ENCODE measurements around the gene C1RL.

Gene C1RL

DNA sequence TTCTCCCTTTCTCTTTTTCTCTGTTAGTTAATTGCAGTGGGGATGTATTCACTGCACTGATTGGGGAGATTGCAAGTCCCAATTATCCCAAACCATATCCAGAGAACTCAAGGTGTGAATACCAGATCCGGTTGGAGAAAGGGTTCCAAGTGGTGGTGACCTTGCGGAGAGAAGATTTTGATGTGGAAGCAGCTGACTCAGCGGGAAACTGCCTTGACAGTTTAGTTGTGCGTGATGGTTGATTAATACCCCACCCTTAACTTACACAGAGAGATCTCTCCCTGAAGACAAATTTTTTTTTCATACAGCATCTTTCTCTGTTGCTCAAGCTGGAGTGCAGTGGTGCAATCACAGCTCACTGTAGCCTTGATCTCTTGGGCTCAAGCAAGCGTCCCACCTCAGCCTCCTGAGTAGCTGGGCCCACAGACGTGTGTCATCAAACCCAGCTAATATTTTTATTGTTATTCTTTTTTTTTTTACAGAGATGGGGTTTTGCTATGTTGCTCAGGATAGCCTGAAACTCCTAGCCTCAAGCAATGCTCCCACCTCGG, 43.9 kb downstream of the C1RL start:
- no peaks in the 10 kb centered on the region for H3K36me3 ChIP-seq (ENCODE audit: insufficient read depth, low read length)
- TF ChIP-seq, protein P1, sequence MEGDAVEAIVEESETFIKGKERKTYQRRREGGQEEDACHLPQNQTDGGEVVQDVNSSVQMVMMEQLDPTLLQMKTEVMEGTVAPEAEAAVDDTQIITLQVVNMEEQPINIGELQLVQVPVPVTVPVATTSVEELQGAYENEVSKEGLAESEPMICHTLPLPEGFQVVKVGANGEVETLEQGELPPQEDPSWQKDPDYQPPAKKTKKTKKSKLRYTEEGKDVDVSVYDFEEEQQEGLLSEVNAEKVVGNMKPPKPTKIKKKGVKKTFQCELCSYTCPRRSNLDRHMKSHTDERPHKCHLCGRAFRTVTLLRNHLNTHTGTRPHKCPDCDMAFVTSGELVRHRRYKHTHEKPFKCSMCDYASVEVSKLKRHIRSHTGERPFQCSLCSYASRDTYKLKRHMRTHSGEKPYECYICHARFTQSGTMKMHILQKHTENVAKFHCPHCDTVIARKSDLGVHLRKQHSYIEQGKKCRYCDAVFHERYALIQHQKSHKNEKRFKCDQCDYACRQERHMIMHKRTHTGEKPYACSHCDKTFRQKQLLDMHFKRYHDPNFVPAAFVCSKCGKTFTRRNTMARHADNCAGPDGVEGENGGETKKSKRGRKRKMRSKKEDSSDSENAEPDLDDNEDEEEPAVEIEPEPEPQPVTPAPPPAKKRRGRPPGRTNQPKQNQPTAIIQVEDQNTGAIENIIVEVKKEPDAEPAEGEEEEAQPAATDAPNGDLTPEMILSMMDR (IDR thresholded peaks at IDR 0.05; ENCODE audit: borderline replicate concordance, extremely low read depth, low read length, poor library complexity, severe bottlenecking) = no peak
- no peak for TF ChIP-seq EZH2 (IDR thresholded peaks at IDR 0.05; ENCODE audit: borderline replicate concordance, low read depth, low read length, severe bottlenecking)
- H3K4me3 ChIP-seq (ENCODE audit: low read depth in 1 of 2, low read length in 2 of 2) = no peak overlapping the region
- no peaks in the 10 kb centered on the region for H4K20me1 ChIP-seq (ENCODE audit: insufficient read depth, low read length)
- H2AFZ ChIP-seq (ENCODE audit: low read depth, low read length) = no peak overlapping the region
- no peak for DNase-seq
- H3K4me2 ChIP-seq (ENCODE audit: insufficient read depth, low read length) = no peak overlapping the region
- H3K4me1 ChIP-seq (ENCODE audit: insufficient read depth, low read length) = no peaks in the 10 kb centered on the region
- H3K27ac ChIP-seq (ENCODE audit: low read length) = no peak overlapping the region
- no peak overlapping the region for H3K9ac ChIP-seq (ENCODE audit: low read depth, low read length)
- no peak for ATAC-seq (ENCODE audit: insufficient read depth, low read depth)
- H3K27me3 ChIP-seq (ENCODE audit: insufficient read depth, low read length, poor library complexity) = peaks cover 27% of the 10 kb centered on the region
- no peaks in the 10 kb centered on the region for H3K79me2 ChIP-seq (ENCODE audit: insufficient read depth, low read length)
- H3K9me3 ChIP-seq (ENCODE audit: insufficient read depth, low read length, severe bottlenecking) = no peaks in the 10 kb centered on the region

DNA sequence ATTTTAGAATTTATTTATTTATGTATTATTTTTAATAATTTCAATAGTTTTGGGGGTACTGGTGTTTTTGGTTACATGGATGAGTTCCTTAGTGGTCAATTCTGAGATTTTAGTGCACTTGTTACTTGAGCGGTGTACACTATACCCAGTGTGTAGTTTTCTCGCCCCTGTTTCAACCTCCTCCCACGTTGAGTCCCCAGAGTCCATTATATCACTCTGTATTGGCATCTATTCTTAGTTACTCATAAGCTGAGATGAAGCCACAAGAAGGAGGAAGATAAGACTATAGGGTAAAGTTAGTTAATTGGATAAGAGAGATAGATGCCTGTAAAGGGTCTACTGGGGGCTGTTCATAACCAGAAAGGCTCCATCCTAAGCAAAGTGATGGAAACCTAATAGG, 44.5 kb downstream of the C1RL start:
- DNase-seq (no peak), ATAC-seq (ENCODE audit: insufficient read depth, low read depth) (no peak)
- Histone ChIP-seq H4K20me1 (ENCODE audit: insufficient read depth, low read length) (no peaks in the 10 kb centered on the region), H3K27me3 (ENCODE audit: insufficient read depth, low read length, poor library complexity) (peaks cover 33% of the 10 kb centered on the region), H3K79me2 (ENCODE audit: insufficient read depth, low read length) (no peaks in the 10 kb centered on the region), H3K9ac (ENCODE audit: low read depth, low read length) (no peak overlapping the region), H3K4me1 (ENCODE audit: insufficient read depth, low read length) (no peaks in the 10 kb centered on the region), H3K27ac (ENCODE audit: low read length) (no peak overlapping the region), H3K36me3 (ENCODE audit: insufficient read depth, low read length) (no peaks in the 10 kb centered on the region), H3K9me3 (ENCODE audit: insufficient read depth, low read length, severe bottlenecking) (no peaks in the 10 kb centered on the region), H3K4me2 (ENCODE audit: insufficient read depth, low read length) (no peak overlapping the region), H2AFZ (ENCODE audit: low read depth, low read length) (no peak overlapping the region), H3K4me3 (ENCODE audit: low read depth in 1 of 2, low read length in 2 of 2) (no peak overlapping the region)
- TF ChIP-seq EZH2 (IDR thresholded peaks at IDR 0.05; ENCODE audit: borderline replicate concordance, low read depth, low read length, severe bottlenecking) = no peak
- TF ChIP-seq, protein P1 (IDR thresholded peaks at IDR 0.05; ENCODE audit: borderline replicate concordance, extremely low read depth, low read length, poor library complexity, severe bottlenecking) = no peak

DNA sequence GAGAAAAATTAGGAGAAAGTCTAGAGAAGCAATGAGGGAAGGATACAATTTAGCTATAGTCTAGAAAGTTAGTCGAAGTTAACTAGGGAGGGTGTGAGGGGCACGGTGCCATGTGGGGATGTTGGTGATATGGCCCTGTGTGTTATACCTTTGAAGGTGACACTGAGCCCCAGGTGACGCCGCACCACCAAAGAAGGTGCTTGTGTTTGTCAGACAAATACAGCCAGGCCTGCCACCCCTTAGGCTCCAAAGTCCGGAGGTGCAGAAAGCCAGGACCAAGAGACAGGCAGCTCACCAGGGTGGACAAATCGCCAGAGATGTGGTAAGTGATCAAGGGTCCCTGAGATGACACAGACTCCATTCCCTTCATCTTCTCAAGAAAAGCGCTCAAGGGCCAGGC, 47.4 kb downstream of the C1RL start:
- Histone ChIP-seq H3K4me3 (ENCODE audit: low read depth in 1 of 2, low read length in 2 of 2) (no peak overlapping the region), H3K27ac (ENCODE audit: low read length) (no peak overlapping the region), H4K20me1 (ENCODE audit: insufficient read depth, low read length) (no peaks in the 10 kb centered on the region), H3K4me2 (ENCODE audit: insufficient read depth, low read length) (no peak overlapping the region), H2AFZ (ENCODE audit: low read depth, low read length) (no peak overlapping the region), H3K79me2 (ENCODE audit: insufficient read depth, low read length) (no peaks in the 10 kb centered on the region), H3K27me3 (ENCODE audit: insufficient read depth, low read length, poor library complexity) (peaks cover 41% of the 10 kb centered on the region), H3K36me3 (ENCODE audit: insufficient read depth, low read length) (no peaks in the 10 kb centered on the region), H3K9ac (ENCODE audit: low read depth, low read length) (no peak overlapping the region), H3K4me1 (ENCODE audit: insufficient read depth, low read length) (no peaks in the 10 kb centered on the region), H3K9me3 (ENCODE audit: insufficient read depth, low read length, severe bottlenecking) (no peaks in the 10 kb centered on the region)
- TF ChIP-seq, protein P1 (IDR thresholded peaks at IDR 0.05; ENCODE audit: borderline replicate concordance, extremely low read depth, low read length, poor library complexity, severe bottlenecking) = no peak
- no peak for TF ChIP-seq EZH2 (IDR thresholded peaks at IDR 0.05; ENCODE audit: borderline replicate concordance, low read depth, low read length, severe bottlenecking)
- DNase-seq (no peak), ATAC-seq (ENCODE audit: insufficient read depth, low read depth) (no peak)

DNA sequence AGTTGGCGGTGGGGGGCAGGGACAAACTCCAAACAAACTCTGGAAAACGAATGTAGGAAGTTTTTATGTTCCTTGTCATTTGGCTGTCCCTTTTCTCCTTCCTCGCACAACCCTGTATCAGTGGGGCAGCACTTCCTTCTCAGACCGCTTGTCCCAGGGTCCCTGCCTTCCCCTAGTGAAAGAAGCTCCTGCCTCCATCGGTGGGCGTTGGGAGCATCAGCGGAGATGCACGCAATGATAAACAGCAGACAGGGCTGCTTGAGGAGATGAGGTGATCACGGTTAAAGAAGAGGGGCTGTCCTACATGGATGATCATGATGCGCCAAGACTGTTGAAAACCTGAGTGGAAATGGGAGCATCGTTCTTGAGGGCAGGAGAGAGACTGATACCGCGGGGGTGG, 47.9 kb downstream of the C1RL start:
- Histone ChIP-seq H3K36me3 (ENCODE audit: insufficient read depth, low read length) (no peaks in the 10 kb centered on the region), H3K79me2 (ENCODE audit: insufficient read depth, low read length) (no peaks in the 10 kb centered on the region), H3K4me2 (ENCODE audit: insufficient read depth, low read length) (no peak overlapping the region), H3K9me3 (ENCODE audit: insufficient read depth, low read length, severe bottlenecking) (no peaks in the 10 kb centered on the region), H2AFZ (ENCODE audit: low read depth, low read length) (no peak overlapping the region), H3K27me3 (ENCODE audit: insufficient read depth, low read length, poor library complexity) (peaks cover 41% of the 10 kb centered on the region), H3K4me3 (ENCODE audit: low read depth in 1 of 2, low read length in 2 of 2) (no peak overlapping the region), H4K20me1 (ENCODE audit: insufficient read depth, low read length) (no peaks in the 10 kb centered on the region), H3K4me1 (ENCODE audit: insufficient read depth, low read length) (no peaks in the 10 kb centered on the region), H3K9ac (ENCODE audit: low read depth, low read length) (no peak overlapping the region), H3K27ac (ENCODE audit: low read length) (no peak overlapping the region)
- ATAC-seq (ENCODE audit: insufficient read depth, low read depth) (no peak), DNase-seq (no peak)
- TF ChIP-seq, protein P1 (IDR thresholded peaks at IDR 0.05; ENCODE audit: borderline replicate concordance, extremely low read depth, low read length, poor library complexity, severe bottlenecking) = no peak
- no peak for TF ChIP-seq EZH2 (IDR thresholded peaks at IDR 0.05; ENCODE audit: borderline replicate concordance, low read depth, low read length, severe bottlenecking)

Data from DND-41 (cell line).